GM12892 (cell line): ENCODE measurements around the gene LMTK2.

Experiments used
- POLR2A ChIP-seq: IDR thresholded peaks from 2 replicates; pipeline ENCODE4 v1.6.1; 2011; ENCODE audit warnings: low read depth, low read length, control low read depth
- POLR2AphosphoS5 ChIP-seq: IDR thresholded peaks from 2 replicates; pipeline ENCODE4 v1.6.1; 2011; ENCODE audit warnings: low read depth, low read length, control low read depth

GRCh38 chr7:98236355-98237185 lies 129.9 kb downstream of the LMTK2 start:
- TF ChIP-seq POLR2AphosphoS5: no peak
- TF ChIP-seq POLR2A: no peak
